ENCODE results near the gene WNT6.

WNT6 gene

DNA sequence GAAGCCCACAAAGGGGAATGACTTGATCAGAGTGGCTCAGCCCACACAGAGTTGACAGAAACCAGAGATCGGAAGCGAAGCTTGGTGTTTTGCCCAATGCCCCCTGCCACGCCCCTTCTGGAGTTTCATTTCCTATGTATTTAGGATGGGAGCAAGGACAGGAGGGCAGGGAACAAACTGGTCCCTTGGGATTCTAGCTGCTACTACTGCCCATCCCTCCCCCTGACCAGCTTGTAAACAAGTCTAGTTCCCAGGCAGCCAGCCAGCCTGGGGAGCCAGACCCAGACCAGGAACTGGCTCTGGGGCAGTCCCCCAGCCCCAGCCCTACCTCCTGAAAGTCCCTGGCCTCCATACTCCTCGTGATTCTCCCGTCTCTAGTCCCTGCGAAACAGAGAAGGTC, 8.3 kb downstream of the WNT6 start:
- H3F3A ChIP-seq (ENCODE audit: insufficient read depth, low read length): no peaks in the 10 kb centered on the region
- no peak overlapping the region for H3K4me2 ChIP-seq (ENCODE audit: low read depth, low read length)
- H3K9ac ChIP-seq (ENCODE audit: low read length): no peak overlapping the region
- H4K20me1 ChIP-seq (ENCODE audit: insufficient read depth, low read length): no peaks in the 10 kb centered on the region
- H3K36me3 ChIP-seq (replicated peaks; ENCODE audit: insufficient read depth, low read length): no peaks in the 10 kb centered on the region
- TF ChIP-seq CTCF (IDR thresholded peaks at IDR 0.05; ENCODE audit: low read length): no peak
- TF ChIP-seq EZH2 (optimal IDR thresholded peaks at IDR 0.05; ENCODE audit: low read depth, low read length): no peak
- TF ChIP-seq EZH2phosphoT487 (IDR thresholded peaks at IDR 0.05; ENCODE audit: low read length): no peak
- no peak overlapping the region for H2AFZ ChIP-seq (ENCODE audit: low read length)
- H3K9me2 ChIP-seq (replicated peaks; ENCODE audit: insufficient read depth, low read length): no peaks in the 10 kb centered on the region
- DNase-seq: no peak
- H3K4me1 ChIP-seq (ENCODE audit: low read length): no peaks in the 10 kb centered on the region
- no peaks in the 10 kb centered on the region; the same call in 1 of the 2 replicates for H3K27me3 ChIP-seq (replicated peaks; ENCODE audit: insufficient read depth, low read length)
- H3K79me2 ChIP-seq (ENCODE audit: low read length): no peaks in the 10 kb centered on the region
- H3K4me3 ChIP-seq (ENCODE audit: low read length): no peak overlapping the region
- no peaks in the 10 kb centered on the region for H3K9me3 ChIP-seq (replicated peaks; ENCODE audit: insufficient read depth, low read length)
- H3K27ac ChIP-seq (ENCODE audit: low read length): no peak overlapping the region

GRCh38 chr2:218869064-218869463, 9.5 kb downstream of the WNT6 start:
- no peak overlapping the region for H3K9ac ChIP-seq (ENCODE audit: low read length)
- no peaks in the 10 kb centered on the region for H3K36me3 ChIP-seq (replicated peaks; ENCODE audit: insufficient read depth, low read length)
- H3K27ac ChIP-seq (ENCODE audit: low read length): no peak overlapping the region
- no peak overlapping the region for H3K4me3 ChIP-seq (ENCODE audit: low read length)
- no peak for DNase-seq
- H3K9me3 ChIP-seq (replicated peaks; ENCODE audit: insufficient read depth, low read length): no peaks in the 10 kb centered on the region
- H3K4me1 ChIP-seq (ENCODE audit: low read length): no peaks in the 10 kb centered on the region
- H2AFZ ChIP-seq (ENCODE audit: low read length): no peak overlapping the region
- no peak overlapping the region for H3K4me2 ChIP-seq (ENCODE audit: low read depth, low read length)
- no peaks in the 10 kb centered on the region for H3F3A ChIP-seq (ENCODE audit: insufficient read depth, low read length)
- no peaks in the 10 kb centered on the region for H3K27me3 ChIP-seq (replicated peaks; ENCODE audit: insufficient read depth, low read length)
- H3K9me2 ChIP-seq (replicated peaks; ENCODE audit: insufficient read depth, low read length): no peaks in the 10 kb centered on the region
- H3K79me2 ChIP-seq (ENCODE audit: low read length): no peaks in the 10 kb centered on the region
- H4K20me1 ChIP-seq (ENCODE audit: insufficient read depth, low read length): no peaks in the 10 kb centered on the region
- TF ChIP-seq EZH2 (optimal IDR thresholded peaks at IDR 0.05; ENCODE audit: low read depth, low read length) (no peak), CTCF (IDR thresholded peaks at IDR 0.05; ENCODE audit: low read length) (no peak), EZH2phosphoT487 (IDR thresholded peaks at IDR 0.05; ENCODE audit: low read length) (no peak)

DNA sequence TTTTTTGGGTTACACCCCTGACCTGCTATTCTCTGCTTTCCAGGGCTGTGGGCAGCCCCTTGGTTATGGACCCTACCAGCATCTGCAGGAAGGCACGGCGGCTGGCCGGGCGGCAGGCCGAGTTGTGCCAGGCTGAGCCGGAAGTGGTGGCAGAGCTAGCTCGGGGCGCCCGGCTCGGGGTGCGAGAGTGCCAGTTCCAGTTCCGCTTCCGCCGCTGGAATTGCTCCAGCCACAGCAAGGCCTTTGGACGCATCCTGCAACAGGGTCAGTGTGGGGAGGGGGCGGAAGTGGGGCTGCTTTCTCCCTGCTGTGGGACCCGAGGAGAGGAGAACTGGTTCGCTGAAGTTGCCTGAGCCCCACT, 11.4 kb downstream of the WNT6 start:
- H3K27ac ChIP-seq (ENCODE audit: low read length): no peak overlapping the region
- H3K9ac ChIP-seq (ENCODE audit: low read length): no peak overlapping the region
- H3F3A ChIP-seq (ENCODE audit: insufficient read depth, low read length): no peaks in the 10 kb centered on the region
- H3K27me3 ChIP-seq (replicated peaks; ENCODE audit: insufficient read depth, low read length): no peaks in the 10 kb centered on the region
- no peaks in the 10 kb centered on the region for H3K4me1 ChIP-seq (ENCODE audit: low read length)
- H3K79me2 ChIP-seq (ENCODE audit: low read length): no peaks in the 10 kb centered on the region
- H3K4me2 ChIP-seq (ENCODE audit: low read depth, low read length): no peak overlapping the region
- no peaks in the 10 kb centered on the region for H3K36me3 ChIP-seq (replicated peaks; ENCODE audit: insufficient read depth, low read length)
- no peaks in the 10 kb centered on the region for H4K20me1 ChIP-seq (ENCODE audit: insufficient read depth, low read length)
- DNase-seq: no peak
- TF ChIP-seq EZH2phosphoT487 (IDR thresholded peaks at IDR 0.05; ENCODE audit: low read length) (no peak), CTCF (IDR thresholded peaks at IDR 0.05; ENCODE audit: low read length) (no peak), EZH2 (optimal IDR thresholded peaks at IDR 0.05; ENCODE audit: low read depth, low read length) (no peak)
- no peaks in the 10 kb centered on the region for H3K9me3 ChIP-seq (replicated peaks; ENCODE audit: insufficient read depth, low read length)
- no peak overlapping the region for H3K4me3 ChIP-seq (ENCODE audit: low read length)
- H3K9me2 ChIP-seq (replicated peaks; ENCODE audit: insufficient read depth, low read length): no peaks in the 10 kb centered on the region
- no peak overlapping the region for H2AFZ ChIP-seq (ENCODE audit: low read length)
